Left lung (tissue), 10 donors: Measurements from ENCODE around the gene FOXK2. TPM values are rescaled to one million over a fixed set of nuclear protein-coding genes. Genes with fewer than 3 reads are reported as not detected.

Source experiments
- ATAC-seq: fragments of 200-7000 bp; cut with Tn5 transposase; one replicate; pipeline ENCODE4 v1.9.1; 2020; ENCODE audit warnings: moderate library complexity
- DNase-seq, 4 donors: peaks; one replicate each; pipeline ENCODE4 v3.0.0-alpha.2; 2013 to 2020
- H3K27ac ChIP-seq, 2 donors: fragments of 200-600 bp; sonication (generic) in 1 of 2; one replicate each; pipeline versions ENCODE4 v1.5.0 to v1.8.0; 2020 to 2021
- H3K27me3 ChIP-seq, 2 donors: fragments of 200-600 bp; sonication (generic) in 1 of 2; one replicate each; pipeline versions ENCODE4 v1.5.0 to v1.8.0; 2020 to 2021
- H3K36me3 ChIP-seq, 2 donors: fragments of 200-600 bp; sonication (generic) in 1 of 2; one replicate each; pipeline versions ENCODE4 v1.5.0 to v1.8.0; 2020 to 2021
- H3K4me1 ChIP-seq, 2 donors: fragments of 200-600 bp; one replicate each; pipeline ENCODE4 v1.8.0; 2021
- H3K4me3 ChIP-seq, 2 donors: fragments of 200-600 bp; sonication (generic) in 1 of 2; one replicate each; pipeline versions ENCODE4 v1.5.0 to v1.8.0; 2020 to 2021; ENCODE audit warnings: mild to moderate bottlenecking in 1 of 2
- H3K9me3 ChIP-seq, 2 donors: fragments of 200-600 bp; sonication (generic) in 1 of 2; one replicate each; pipeline versions ENCODE4 v1.5.0 to v1.8.0; 2020 to 2021
- CTCF ChIP-seq, 2 donors: fragments of 200-600 bp; sonication (generic) in 1 of 2; IDR thresholded peaks; one replicate each; pipeline versions ENCODE4 v1.5.0 to v1.8.0; 2021; ENCODE audit warnings: antibody characterized with exemption in 2 of 2
- intact Hi-C, 2 donors: fragments of 100-400 bp; cut with DNase I; formaldehyde crosslinking; loops; one replicate each; pipeline versions ENCODE4 v1.11.2 to v1.14.2; 2022
- polyA plus RNA-seq, 6 donors: library from polyadenylated mRNA; unstranded; fragments of 120-200 nt; gene quantifications; one replicate each; pipeline ENCODE4 v1.2.1, GENCODE V29; 2013; ENCODE audit not compliant: insufficient read length in 6 of 6
- total RNA-seq, 2 donors: library from RNA; stranded (reverse); fragmentation: NEBNext Ultra II Directional; extraction: Animal tissue kit (Norgen Biotek cat#: 25700); gene quantifications; one replicate each; pipeline ENCODE4 v1.2.1, GENCODE V29; 2021
- donor health status: DM: no; HTN: yes; CAD: no.
- donor health status: DM: no; HTN: no; CAD: no.

The FOXK2 gene
- total and polyA plus RNA-seq, 8 donors: 31.2 to 57.0 (median 38.1) TPM

DNA sequence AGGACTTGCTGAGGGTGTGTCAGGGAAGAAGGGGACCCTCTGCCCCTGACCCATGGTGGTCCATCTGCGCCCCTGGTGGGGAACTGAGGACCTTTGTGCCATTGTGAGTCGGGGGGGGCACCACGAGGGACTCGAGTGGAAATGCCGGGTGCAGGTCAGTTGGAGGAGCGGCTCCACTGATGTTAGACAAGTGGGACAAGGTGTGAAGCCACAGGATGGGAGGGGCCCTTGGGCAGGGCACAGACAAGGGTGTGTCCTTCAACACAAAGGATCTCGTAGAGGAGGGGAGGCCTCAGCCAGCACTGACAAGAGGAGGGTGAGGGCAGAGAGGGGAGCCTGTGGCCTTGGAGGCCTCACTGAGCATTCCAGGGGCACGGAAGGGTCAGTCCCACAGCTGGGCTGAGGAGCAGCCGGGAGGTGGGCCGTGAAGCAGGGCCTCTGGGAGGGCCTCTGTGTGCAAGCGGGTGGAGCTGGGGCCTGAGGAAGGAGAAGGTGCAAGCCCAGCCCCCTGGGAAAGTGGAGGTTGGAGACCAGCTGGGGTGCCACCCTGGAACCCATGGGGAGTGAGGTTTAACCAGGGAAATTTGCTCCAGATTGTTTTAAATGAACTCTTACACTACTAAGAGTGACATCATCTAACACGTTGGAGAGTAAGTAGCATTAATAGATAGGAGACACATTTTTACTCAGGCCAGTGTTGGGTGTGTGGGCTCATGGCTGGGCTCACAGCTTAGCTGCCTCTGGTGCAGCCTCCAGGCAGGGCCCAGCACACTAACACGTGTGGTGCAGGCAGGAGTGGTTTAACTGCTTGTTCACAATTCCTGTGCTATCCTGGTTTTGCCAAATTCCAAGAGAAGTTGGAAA is 33.1 kb upstream of the FOXK2 start:
- DNase-seq (no peak), ATAC-seq (no peak)
- no peaks in the 10 kb centered on the region for H3K4me1 ChIP-seq
- intact Hi-C loops: no loop called here
- peaks cover 0 to 84% of the 10 kb centered on the region in 2 donors for H3K36me3 ChIP-seq
- no peaks in the 10 kb centered on the region for H3K9me3 ChIP-seq
- no peak overlapping the region for H3K4me3 ChIP-seq
- H3K27me3 ChIP-seq: no peaks in the 10 kb centered on the region
- H3K27ac ChIP-seq: no peak overlapping the region
- TF ChIP-seq CTCF (IDR thresholded peaks at IDR 0.05): no peak

GRCh38 chr17:82487910-82488309 is 31.6 kb upstream of the FOXK2 start:
- Histone ChIP-seq H3K4me1 (no peaks in the 10 kb centered on the region), H3K27me3 (no peaks in the 10 kb centered on the region), H3K4me3 (no peak overlapping the region), H3K36me3 (peaks cover 0 to 69% of the 10 kb centered on the region in 2 donors), H3K9me3 (no peaks in the 10 kb centered on the region), H3K27ac (peak overlapping the region in 1 of 2 donors; percentile 1)
- ATAC-seq: peak; percentile 93
- intact Hi-C loops: no loop called here
- peak in 3 of 4 donors; percentile 58 to 80 (median 76) for DNase-seq
- no peak for TF ChIP-seq CTCF (IDR thresholded peaks at IDR 0.05)

GRCh38 chr17:82489117-82489516 is 30.4 kb upstream of the FOXK2 start:
- Histone ChIP-seq H3K4me3 (no peak overlapping the region), H3K9me3 (no peaks in the 10 kb centered on the region), H3K4me1 (no peaks in the 10 kb centered on the region), H3K27ac (no peak overlapping the region), H3K36me3 (peaks cover 0 to 57% of the 10 kb centered on the region in 2 donors), H3K27me3 (no peaks in the 10 kb centered on the region)
- intact Hi-C loops: no loop called here
- ATAC-seq: peak; percentile 33
- no peak for DNase-seq
- no peak for TF ChIP-seq CTCF (IDR thresholded peaks at IDR 0.05)

- intact Hi-C loops: no loop called here
- no peak overlapping the region for H3K4me3 ChIP-seq
- H3K9me3 ChIP-seq: no peaks in the 10 kb centered on the region
- ATAC-seq: no peak
- H3K27ac ChIP-seq: no peak overlapping the region
- no peaks in the 10 kb centered on the region for H3K27me3 ChIP-seq
- no peak for DNase-seq
- H3K36me3 ChIP-seq: peaks cover 0 to 48% of the 10 kb centered on the region in 2 donors
- no peaks in the 10 kb centered on the region for H3K4me1 ChIP-seq
- no peak for TF ChIP-seq CTCF (IDR thresholded peaks at IDR 0.05)
Measured at GRCh38 chr17:82489851-82490511, 29.6 kb upstream of the FOXK2 start.

DNA sequence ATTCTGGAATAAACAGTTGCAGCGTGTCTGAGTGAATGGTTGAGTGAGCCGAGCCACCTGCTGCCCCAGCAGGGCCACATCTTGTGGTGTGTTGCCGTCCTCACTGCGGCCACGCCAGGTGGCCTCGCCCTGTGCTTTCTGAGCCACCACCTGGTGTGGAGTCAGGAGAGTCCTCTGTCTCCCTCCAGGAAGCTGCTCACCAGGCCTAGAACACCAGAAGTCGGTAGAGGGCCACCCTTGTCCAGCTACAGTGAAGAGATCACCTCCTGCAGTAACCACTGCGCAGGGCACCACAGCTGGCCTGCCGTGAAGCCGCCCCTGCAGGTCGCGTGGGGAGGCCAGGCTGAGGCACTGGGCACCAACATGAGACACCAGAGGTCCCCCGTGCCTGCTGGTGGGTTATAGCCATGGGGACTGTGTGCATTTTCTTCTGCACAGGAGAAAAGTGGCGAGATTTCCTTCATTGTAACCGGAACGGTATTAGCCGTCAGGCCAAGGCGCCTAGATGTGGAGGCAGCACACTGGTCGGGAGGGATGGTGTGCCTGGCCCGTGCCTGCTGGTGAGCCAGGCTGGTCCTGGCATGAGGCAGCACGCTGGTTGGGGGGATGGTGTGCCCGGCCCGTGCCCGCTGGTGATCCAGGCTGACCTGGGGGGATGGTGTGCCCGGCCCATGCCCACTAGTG is 28.9 kb upstream of the FOXK2 start:
- DNase-seq (no peak), ATAC-seq (no peak)
- intact Hi-C loops: no loop called here
- Histone ChIP-seq H3K27ac (no peak overlapping the region), H3K36me3 (peaks cover 0 to 42% of the 10 kb centered on the region in 2 donors), H3K4me1 (peaks cover 0 to 3% of the 10 kb centered on the region in 2 donors), H3K9me3 (no peaks in the 10 kb centered on the region), H3K4me3 (no peak overlapping the region), H3K27me3 (no peaks in the 10 kb centered on the region)
- TF ChIP-seq CTCF (IDR thresholded peaks at IDR 0.05): no peak
